Uterus (tissue), 4 donors: Measurements from ENCODE around the gene SLFN12. TPM values are rescaled to one million over a fixed set of nuclear protein-coding genes. Genes with fewer than 3 reads are reported as not detected.
"Not testable (repeated sequence)": the region's sequence is repeated elsewhere in the genome, so short reads cannot be mapped to it uniquely, and the experiment has no call there.

Experiments
- DNase-seq, 2 donors: peaks; one replicate each; pipeline ENCODE4 v3.0.0-alpha.2; 2019 to 2020
- H3K27ac ChIP-seq, 2 donors: fragments of 200-600 bp; sonication (generic); 1 replicate in 1 of 2; 2 replicates in 1 of 2; pipeline ENCODE4 v1.5.1; 2016 to 2018
- H3K27me3 ChIP-seq, 2 donors: fragments of 200-600 bp; sonication (generic); one replicate each; pipeline ENCODE4 v1.5.1; 2018 to 2019; ENCODE audit warnings: control low read depth in 1 of 2
- H3K36me3 ChIP-seq, 2 donors: fragments of 200-600 bp; sonication (generic); one replicate each; pipeline ENCODE4 v1.5.1; 2019; ENCODE audit warnings: control low read depth in 1 of 2
- H3K4me1 ChIP-seq, 2 donors: fragments of 200-600 bp; sonication (generic); one replicate each; pipeline ENCODE4 v1.5.1; 2018 to 2019; ENCODE audit warnings: control low read depth in 1 of 2
- H3K4me3 ChIP-seq, 2 donors: fragments of 200-600 bp; sonication (generic); 1 replicate in 1 of 2; 2 replicates in 1 of 2; pipeline ENCODE4 v1.5.1; 2018 to 2019; ENCODE audit warnings: mild to moderate bottlenecking in 1 of 2
- H3K9me3 ChIP-seq, 2 donors: fragments of 200-600 bp; sonication (generic); one replicate each; pipeline ENCODE4 v1.5.1; 2019; ENCODE audit warnings: control low read depth in 1 of 2
- POLR2A ChIP-seq, 2 donors: fragments of 450-650 bp; IDR thresholded peaks; one replicate each; pipeline ENCODE4 v1.6.1; 2016; ENCODE audit warnings: antibody characterized with exemption in 2 of 2, mild to moderate bottlenecking in 1 of 2, moderate library complexity in 1 of 2
- intact Hi-C: fragments of 100-400 bp; cut with DNase I; formaldehyde crosslinking; loops from one replicate; pipeline ENCODE4 v1.15.1; 2023; ENCODE audit warnings: low total_unique reads
- total RNA-seq, 4 donors: library from RNA; depleted of rRNA in 3 of 4; stranded (reverse); fragments of >200 nt in 3 of 4; gene quantifications; one replicate each; pipeline versions ENCODE4 v1.1.0 to v1.2.4, GENCODE V29; 2014 to 2023
- TF ChIP-seq, protein P1 (sequence below), 4 experiments: fragments of 200-600 bp in 2 of 4; fragments of 450-650 bp in 2 of 4; sonication (generic) in 2 of 4; IDR thresholded peaks; one replicate each; pipeline ENCODE4 v1.5.1; 2016 to 2019; ENCODE audit warnings: antibody characterized with exemption in 4 of 4, mild to moderate bottlenecking in 2 of 4, moderate library complexity in 1 of 4
- donor health status: DM: yes; HTN: yes; CAD: no.

SLFN12 gene
- total RNA-seq, 4 donors from 2014 or later = 6.8 to 60.4 (median 12.9) TPM

DNA sequence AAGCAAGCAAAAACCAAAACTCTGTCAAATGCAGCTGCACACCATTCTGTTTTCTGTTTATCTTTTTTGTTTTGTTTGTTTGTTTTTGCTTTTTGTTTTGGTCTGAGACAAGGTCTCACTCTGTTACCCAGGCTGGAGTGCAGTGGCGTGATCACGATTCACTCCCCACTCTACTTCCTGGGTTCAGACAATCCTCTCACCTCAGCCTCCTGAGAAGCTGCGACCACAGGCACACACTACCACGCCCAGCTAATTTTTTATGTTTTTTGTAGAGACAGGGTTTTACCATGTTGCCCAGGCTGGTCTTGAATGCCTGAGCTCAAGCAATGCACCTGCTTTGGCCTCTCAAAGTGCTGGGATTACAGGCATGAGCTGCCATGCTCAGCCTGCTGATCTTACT is 35.5 kb upstream of the SLFN12 start:
- no peak for TF ChIP-seq POLR2A (IDR thresholded peaks at IDR 0.05)
- TF ChIP-seq, protein P1, sequence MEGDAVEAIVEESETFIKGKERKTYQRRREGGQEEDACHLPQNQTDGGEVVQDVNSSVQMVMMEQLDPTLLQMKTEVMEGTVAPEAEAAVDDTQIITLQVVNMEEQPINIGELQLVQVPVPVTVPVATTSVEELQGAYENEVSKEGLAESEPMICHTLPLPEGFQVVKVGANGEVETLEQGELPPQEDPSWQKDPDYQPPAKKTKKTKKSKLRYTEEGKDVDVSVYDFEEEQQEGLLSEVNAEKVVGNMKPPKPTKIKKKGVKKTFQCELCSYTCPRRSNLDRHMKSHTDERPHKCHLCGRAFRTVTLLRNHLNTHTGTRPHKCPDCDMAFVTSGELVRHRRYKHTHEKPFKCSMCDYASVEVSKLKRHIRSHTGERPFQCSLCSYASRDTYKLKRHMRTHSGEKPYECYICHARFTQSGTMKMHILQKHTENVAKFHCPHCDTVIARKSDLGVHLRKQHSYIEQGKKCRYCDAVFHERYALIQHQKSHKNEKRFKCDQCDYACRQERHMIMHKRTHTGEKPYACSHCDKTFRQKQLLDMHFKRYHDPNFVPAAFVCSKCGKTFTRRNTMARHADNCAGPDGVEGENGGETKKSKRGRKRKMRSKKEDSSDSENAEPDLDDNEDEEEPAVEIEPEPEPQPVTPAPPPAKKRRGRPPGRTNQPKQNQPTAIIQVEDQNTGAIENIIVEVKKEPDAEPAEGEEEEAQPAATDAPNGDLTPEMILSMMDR (IDR thresholded peaks at IDR 0.05) = no peak
- intact Hi-C loops = no loop called here
- Histone ChIP-seq H3K27me3 (no peaks in the 10 kb centered on the region), H3K9me3 (no peaks in the 10 kb centered on the region), H3K27ac (no peak overlapping the region), H3K4me1 (no peaks in the 10 kb centered on the region), H3K4me3 (no peak overlapping the region), H3K36me3 (no peaks in the 10 kb centered on the region)
- DNase-seq = no peak

DNA sequence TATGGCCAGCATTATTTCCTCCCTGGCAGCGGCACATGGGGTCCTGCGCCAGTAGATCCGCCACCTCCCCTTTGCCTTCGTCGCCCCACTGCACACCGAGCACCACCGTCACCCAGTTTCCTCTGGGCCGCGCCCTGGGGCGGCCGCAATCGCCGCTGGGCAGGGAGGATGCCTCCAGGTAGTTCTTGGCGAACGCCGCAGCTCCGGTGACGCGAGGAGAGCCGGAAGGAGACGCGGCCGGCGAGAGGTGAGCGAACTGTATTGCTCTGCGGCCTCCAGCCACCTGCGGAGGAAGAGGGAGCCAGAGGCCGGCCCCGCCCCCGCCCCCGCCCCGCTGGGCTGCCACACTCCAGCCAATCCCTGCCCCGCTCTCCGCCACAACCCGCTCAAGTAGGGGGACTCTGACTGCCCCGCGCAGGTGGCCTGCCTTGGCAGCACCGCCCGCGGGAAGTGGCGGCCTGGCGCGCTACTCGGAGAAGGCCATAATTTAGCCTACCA is 28.1 kb upstream of the SLFN12 start:
- H3K9me3 ChIP-seq = no peaks in the 10 kb centered on the region
- intact Hi-C loops = no loop called here
- H3K27me3 ChIP-seq = peaks cover 0 to 11% of the 10 kb centered on the region in 2 donors
- no peak overlapping the region for H3K27ac ChIP-seq
- no peaks in the 10 kb centered on the region for H3K4me1 ChIP-seq
- DNase-seq = peak; percentile 14 to 17
- no peaks in the 10 kb centered on the region for H3K36me3 ChIP-seq
- peak overlapping the region in 1 of 2 donors; percentile 14 for H3K4me3 ChIP-seq
- TF ChIP-seq POLR2A (IDR thresholded peaks at IDR 0.05) = no peak
- TF ChIP-seq, protein P1 (IDR thresholded peaks at IDR 0.05) = no peak

DNA sequence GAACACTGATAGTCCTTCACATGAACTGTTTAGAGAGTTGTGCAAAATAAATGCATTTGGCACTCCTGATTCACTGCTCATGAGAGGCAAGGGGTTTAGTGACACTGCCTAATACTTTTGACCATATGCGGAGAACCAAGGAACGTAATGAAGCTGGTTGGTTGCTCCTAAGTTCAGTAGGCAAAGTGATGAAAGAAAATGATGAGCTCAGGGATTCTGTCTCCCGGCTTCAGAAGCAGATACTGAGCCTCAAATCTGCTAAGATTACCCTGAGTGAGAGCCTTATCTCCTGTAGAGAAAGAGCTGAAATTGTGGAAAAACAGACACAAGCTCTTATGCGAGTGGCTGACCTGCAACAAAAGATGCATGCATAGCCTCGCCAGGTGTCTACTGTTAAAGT is 21.7 kb upstream of the SLFN12 start:
- H3K9me3 ChIP-seq, intact Hi-C loops, DNase-seq, H3K27ac ChIP-seq, H3K36me3 ChIP-seq, H3K4me3 ChIP-seq, H3K4me1 ChIP-seq: not testable (repeated sequence)
- H3K27me3 ChIP-seq = peaks cover 0 to 11% of the 10 kb centered on the region in 2 donors

DNA sequence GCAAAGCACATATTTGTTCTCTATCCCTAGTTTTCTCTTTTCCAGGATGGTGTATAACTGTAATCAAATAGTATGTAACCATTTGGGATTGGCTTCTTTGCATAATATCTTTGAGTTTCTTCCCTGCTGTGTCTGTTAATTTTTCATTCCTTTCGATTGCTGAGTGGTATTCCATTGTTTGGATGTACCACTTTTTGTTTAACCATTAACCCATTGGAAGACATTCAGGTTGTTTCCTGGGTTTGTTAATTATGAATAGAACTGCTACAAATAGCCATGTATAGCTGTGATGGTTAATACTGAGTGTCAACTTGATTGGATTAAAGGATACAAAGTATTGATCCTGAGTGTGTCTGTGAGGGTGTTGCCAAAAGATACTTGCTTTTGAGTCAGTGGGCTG is 20.9 kb upstream of the SLFN12 start:
- no peaks in the 10 kb centered on the region for H3K36me3 ChIP-seq
- intact Hi-C loops = no loop called here
- H3K4me3 ChIP-seq = no peak overlapping the region
- H3K4me1 ChIP-seq = no peaks in the 10 kb centered on the region
- TF ChIP-seq, protein P1 (IDR thresholded peaks at IDR 0.05) = no peak
- TF ChIP-seq POLR2A (IDR thresholded peaks at IDR 0.05) = no peak
- H3K9me3 ChIP-seq = no peaks in the 10 kb centered on the region
- H3K27me3 ChIP-seq = peaks cover 3 to 11% of the 10 kb centered on the region in 2 donors
- H3K27ac ChIP-seq = no peak overlapping the region
- no peak for DNase-seq

DNA sequence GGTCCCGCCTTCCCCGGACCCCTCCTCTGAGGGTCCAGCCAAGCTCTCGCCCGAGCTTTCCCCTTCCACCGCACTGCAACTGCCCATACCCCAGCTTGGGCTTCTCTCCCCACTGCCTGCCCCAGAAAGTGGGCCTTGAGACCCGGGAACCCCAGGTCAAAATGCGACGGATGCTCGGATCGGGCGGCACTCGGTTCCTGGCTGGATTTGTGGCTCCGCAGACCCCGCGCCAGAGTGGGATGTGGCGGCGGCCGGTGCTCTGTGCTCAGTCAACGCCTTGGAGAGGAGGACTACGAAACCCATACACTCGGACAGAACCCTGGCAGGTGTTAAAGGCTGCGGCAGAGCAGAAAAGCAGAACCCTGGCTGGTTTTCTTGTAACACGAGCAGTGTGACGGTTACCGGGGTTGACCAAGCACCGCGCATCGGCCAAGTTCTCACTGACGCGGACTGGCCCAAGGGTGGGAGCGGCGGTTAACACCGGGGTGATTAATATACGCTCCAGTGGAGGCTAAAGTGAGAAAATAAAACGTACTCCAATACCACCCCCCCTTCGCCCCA is 17.2 kb upstream of the SLFN12 start:
- no peaks in the 10 kb centered on the region for H3K9me3 ChIP-seq
- H3K36me3 ChIP-seq = no peaks in the 10 kb centered on the region
- peak in 1 of 2 donors; percentile 31 for DNase-seq
- peak overlapping the region in 1 of 2 donors; percentile 19 for H3K4me3 ChIP-seq
- no peak overlapping the region for H3K27ac ChIP-seq
- H3K4me1 ChIP-seq = no peaks in the 10 kb centered on the region
- H3K27me3 ChIP-seq = peaks cover 3 to 11% of the 10 kb centered on the region in 2 donors
- no peak for TF ChIP-seq POLR2A (IDR thresholded peaks at IDR 0.05)
- TF ChIP-seq, protein P1 (IDR thresholded peaks at IDR 0.05) = no peak
- intact Hi-C loops = no loop called here

DNA sequence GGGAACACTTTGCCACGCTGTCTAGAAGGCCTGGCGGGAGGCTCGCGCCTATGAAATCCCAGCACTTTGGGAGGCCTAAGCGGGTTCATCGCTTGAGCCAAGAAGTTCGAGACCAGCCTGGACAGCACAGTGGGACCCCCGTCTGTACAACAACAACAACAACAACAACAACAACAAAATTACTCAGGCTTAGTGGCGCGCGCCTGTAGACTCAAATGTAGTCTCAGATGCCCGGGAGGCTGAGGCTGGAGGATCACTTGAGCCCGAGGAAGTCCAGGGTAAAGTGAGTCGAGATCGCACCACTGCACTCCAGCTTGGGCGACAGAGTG is 16.6 kb upstream of the SLFN12 start:
- H3K4me1 ChIP-seq = no peaks in the 10 kb centered on the region

More for the DNA sequence above, 16.6 kb upstream of the SLFN12 start:
- H3K36me3 ChIP-seq = no peaks in the 10 kb centered on the region
- peaks cover 3 to 11% of the 10 kb centered on the region in 2 donors for H3K27me3 ChIP-seq
- no peak for TF ChIP-seq POLR2A (IDR thresholded peaks at IDR 0.05)
- TF ChIP-seq, protein P1 (IDR thresholded peaks at IDR 0.05) = no peak
- DNase-seq = no peak
- H3K27ac ChIP-seq = peak overlapping the region in 1 of 2 donors; percentile 32
- intact Hi-C loops = no loop called here
- peak overlapping the region in 1 of 2 donors; percentile 43 for H3K4me3 ChIP-seq
- no peaks in the 10 kb centered on the region for H3K9me3 ChIP-seq
